H9 (cell line): ENCODE results near the gene MRPS18B. TPM values are rescaled to one million over a fixed set of nuclear protein-coding genes. Genes with fewer than 3 reads are reported as not detected.
A peak's percentile ranks its signal among the peaks of the same experiment; 100 is the strongest.

Source experiments
- DNase-seq: peaks from one replicate; pipeline ENCODE4 v3.0.0-alpha.2; 2017
- H2AFZ ChIP-seq: one replicate; pipeline ENCODE4 v1.6.1; 2013; ENCODE audit warnings: mild to moderate bottlenecking, low read length, control low read depth, moderate library complexity
- H2AK5ac ChIP-seq: 2 replicates; pipeline ENCODE4 v1.6.1; 2013; ENCODE audit warnings: low read length, control low read depth, mixed read lengths; ENCODE audit not compliant: insufficient read length
- H2BK120ac ChIP-seq: one replicate; pipeline ENCODE4 v1.6.1; 2013; ENCODE audit warnings: low read depth, mild to moderate bottlenecking, low read length, control low read depth, inconsistent platforms; ENCODE audit not compliant: poor library complexity, severe bottlenecking
- H2BK12ac ChIP-seq: 2 replicates; pipeline ENCODE4 v1.6.1; 2013; ENCODE audit warnings: low read length, control low read depth, mixed read lengths, low read depth; ENCODE audit not compliant: insufficient read length
- H2BK15ac ChIP-seq: 2 replicates; pipeline ENCODE4 v1.6.1; 2013; ENCODE audit warnings: low read depth, low read length, control low read depth
- H2BK20ac ChIP-seq: one replicate; pipeline ENCODE4 v1.6.1; 2013; ENCODE audit warnings: low read depth, mild to moderate bottlenecking, low read length, control low read depth, inconsistent platforms; ENCODE audit not compliant: poor library complexity, severe bottlenecking
- H2BK5ac ChIP-seq: 2 replicates; pipeline ENCODE4 v1.6.1; 2013; ENCODE audit warnings: low read length, control low read depth, mixed read lengths; ENCODE audit not compliant: insufficient read length
- H3K14ac ChIP-seq: 2 replicates; pipeline ENCODE4 v1.6.1; 2013; ENCODE audit warnings: low read length, control low read depth; ENCODE audit not compliant: insufficient read depth
- H3K18ac ChIP-seq: 2 replicates; pipeline ENCODE4 v1.6.1; 2013; ENCODE audit warnings: low read depth, mild to moderate bottlenecking, mixed read lengths, low read length, control low read depth; ENCODE audit not compliant: insufficient read length
- H3K23ac ChIP-seq: 2 replicates; pipeline ENCODE4 v1.6.1; 2013; ENCODE audit warnings: low read length, control low read depth, mixed read lengths, low read depth; ENCODE audit not compliant: insufficient read length
- H3K23me2 ChIP-seq: 2 replicates; pipeline ENCODE4 v1.6.1; 2013; ENCODE audit warnings: low read depth, mild to moderate bottlenecking, mixed read lengths, low read length, control low read depth; ENCODE audit not compliant: insufficient read length, poor library complexity, severe bottlenecking
- H3K27ac ChIP-seq: 2 replicates; pipeline ENCODE4 v1.5.1; 2013; ENCODE audit warnings: low read length, control low read depth, mixed read lengths, low read depth; ENCODE audit not compliant: insufficient read length
- H3K27me3 ChIP-seq: 2 replicates; pipeline ENCODE4 v1.6.1; 2013; ENCODE audit warnings: low read length, control low read depth, inconsistent platforms; ENCODE audit not compliant: insufficient read depth
- H3K4ac ChIP-seq: 2 replicates; pipeline ENCODE4 v1.6.1; 2013; ENCODE audit warnings: low read depth, mild to moderate bottlenecking, control low read depth, inconsistent platforms, low read length, moderate library complexity
- H3K4me1 ChIP-seq: 2 replicates; pipeline ENCODE4 v1.6.1; 2013; ENCODE audit warnings: low read length, control low read depth, inconsistent platforms; ENCODE audit not compliant: insufficient read depth
- H3K4me2 ChIP-seq: 2 replicates; pipeline ENCODE4 v1.6.1; 2013; ENCODE audit warnings: low read length, control low read depth, mixed read lengths; ENCODE audit not compliant: insufficient read length, insufficient read depth
- H3K56ac ChIP-seq: 2 replicates; pipeline ENCODE4 v1.6.1; 2013; ENCODE audit warnings: low read depth, mild to moderate bottlenecking, mixed read lengths, low read length, control low read depth; ENCODE audit not compliant: insufficient read length
- H3K79me1 ChIP-seq: 2 replicates; pipeline ENCODE4 v1.6.1; 2013; ENCODE audit warnings: low read depth, mild to moderate bottlenecking, moderate library complexity, low read length, control low read depth, inconsistent platforms; ENCODE audit not compliant: insufficient read depth, poor library complexity, severe bottlenecking
- H3K79me2 ChIP-seq: 2 replicates; pipeline ENCODE4 v1.6.1; 2013; ENCODE audit warnings: low read length, control low read depth, inconsistent platforms; ENCODE audit not compliant: insufficient read depth
- H3K9ac ChIP-seq: 2 replicates; pipeline ENCODE4 v1.6.1; 2013; ENCODE audit warnings: low read length, control low read depth, mixed read lengths; ENCODE audit not compliant: insufficient read length; ENCODE audit errors: extremely low read depth
- H3K9me3 ChIP-seq: one replicate; pipeline ENCODE4 v1.6.1; 2013; ENCODE audit warnings: low read depth, low read length, inconsistent platforms; ENCODE audit not compliant: control insufficient read depth
- H3T11ph ChIP-seq: one replicate; pipeline ENCODE4 v1.6.1; 2013; ENCODE audit warnings: mild to moderate bottlenecking, low read length, control low read depth, inconsistent platforms
- H4K20me1 ChIP-seq: one replicate; pipeline ENCODE4 v1.6.1; 2013; ENCODE audit not compliant: control insufficient read depth, insufficient read length, insufficient read depth
- H4K5ac ChIP-seq: 2 replicates; pipeline ENCODE4 v1.6.1; 2013; ENCODE audit warnings: low read depth, mild to moderate bottlenecking, mixed read lengths, low read length, control low read depth; ENCODE audit not compliant: insufficient read length
- H4K8ac ChIP-seq: replicated peaks from 2 replicates; pipeline ENCODE4 v1.6.1; 2013; ENCODE audit warnings: low read length, control low read depth, mixed read lengths, low read depth; ENCODE audit not compliant: insufficient read length
- H4K91ac ChIP-seq: 2 replicates; pipeline ENCODE4 v1.6.1; 2013; ENCODE audit warnings: low read depth, mild to moderate bottlenecking, moderate library complexity, mixed read lengths, low read length, control low read depth; ENCODE audit not compliant: insufficient read length
- H3K27ac Mint-ChIP-seq, 3 experiments: 2 replicates in 2 of 3; 3 replicates in 1 of 3; pipeline ENCODE4 v1.8.0; 2020 to 2021; ENCODE audit warnings: mixed read lengths in 3 of 3, mild to moderate bottlenecking in 1 of 3, moderate library complexity in 1 of 3
- H3K27me3 Mint-ChIP-seq: 2 replicates; pipeline ENCODE4 v1.8.0; 2021; ENCODE audit warnings: low read depth, mild to moderate bottlenecking, moderate library complexity, mixed read lengths
- H3K36me3 Mint-ChIP-seq, 3 experiments: 2 replicates in 2 of 3; 3 replicates in 1 of 3; pipeline ENCODE4 v1.8.0; 2020 to 2021; ENCODE audit warnings: low read depth in 3 of 3, mixed read lengths in 3 of 3; ENCODE audit not compliant: insufficient read depth in 1 of 3
- H3K4me1 Mint-ChIP-seq, 2 experiments: 2 replicates each; pipeline ENCODE4 v1.8.0; 2020; ENCODE audit warnings: mixed read lengths in 2 of 2
- H3K4me3 Mint-ChIP-seq, 2 experiments: 2 replicates in 1 of 2; 3 replicates in 1 of 2; pipeline ENCODE4 v1.8.0; 2020 to 2021; ENCODE audit warnings: mild to moderate bottlenecking in 2 of 2, mixed read lengths in 2 of 2, moderate library complexity in 1 of 2
- H3K9me3 Mint-ChIP-seq, 2 experiments: 2 replicates in 1 of 2; 3 replicates in 1 of 2; pipeline ENCODE4 v1.8.0; 2020; ENCODE audit warnings: mild to moderate bottlenecking in 2 of 2, mixed read lengths in 2 of 2, moderate library complexity in 1 of 2
- CTCF ChIP-seq: fragments of 200-600 bp; sonication (generic); conservative IDR thresholded peaks from 3 replicates; pipeline ENCODE4 v1.8.0; 2021; ENCODE audit warnings: antibody characterized with exemption, mild to moderate bottlenecking
- WGBS: extraction: QIAGEN DNeasy Blood & Tissue Kit; methylation state at CpG from one replicate; pipeline ENCODE4 v1.1.7; 2013; ENCODE audit warnings: missing lambda C conversion rate, low lambda C conversion rate, mixed read lengths; ENCODE audit not compliant: insufficient read length; ENCODE audit errors: extremely low coverage; 5-methylcytosine and 5-hydroxymethylcytosine counted together
- total RNA-seq: library from RNA; stranded (reverse); gene quantifications from 2 replicates; pipeline ENCODE4 v1.2.1, GENCODE V29; 2021

The MRPS18B gene
- total RNA-seq, 1 experiment from 2014 or later, result 54.0 TPM

DNA sequence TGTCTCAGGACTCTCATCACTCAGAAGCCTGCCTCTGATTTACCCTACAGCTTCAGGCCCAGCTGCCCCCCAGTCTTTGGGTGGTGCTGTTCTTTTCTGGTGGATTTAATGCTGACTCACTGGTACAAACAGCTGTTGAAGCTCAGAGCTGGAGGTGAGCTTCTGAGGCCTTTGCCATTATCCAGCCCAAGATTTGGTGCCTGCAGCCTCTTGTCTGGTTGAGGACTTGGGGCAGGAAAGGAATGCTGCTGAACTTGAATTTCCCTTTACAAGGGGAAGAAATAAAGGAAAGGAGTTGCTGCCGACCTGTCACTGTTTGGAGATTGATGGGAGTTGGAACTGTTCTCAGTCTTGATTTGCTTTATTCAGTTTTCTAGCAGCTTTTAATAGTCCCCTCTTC lies 26.6 kb upstream of the MRPS18B start:
- peaks cover 5% of the 10 kb centered on the region for H3K79me1 ChIP-seq
- H4K20me1 ChIP-seq, result no peaks in the 10 kb centered on the region
- no peak overlapping the region for H4K5ac ChIP-seq
- H3K23me2 ChIP-seq, result no peaks in the 10 kb centered on the region
- Mint-ChIP-seq H3K27me3 (no peaks in the 10 kb centered on the region), H3K9me3 (no peaks in the 10 kb centered on the region), H3K4me3 (no peak overlapping the region), H3K36me3 (peaks cover 53 to 89% (median 76%) of the 10 kb centered on the region in 3 experiments; a peak in 6 of 7 replicates), H3K4me1 (no peaks in the 10 kb centered on the region), H3K27ac (peak overlapping the region in 1 of 3 experiments; percentile 44; a peak in 2 of 7 replicates)
- no peak overlapping the region for H3K4me2 ChIP-seq
- H3K56ac ChIP-seq, result no peak overlapping the region
- no peaks in the 10 kb centered on the region; the same call in 1 of the 2 replicates for H3K79me2 ChIP-seq
- WGBS, result no CpG with 5 or more reads among the region's 1 CpG
- H2AK5ac ChIP-seq, result no peak overlapping the region
- H4K8ac ChIP-seq, result no peak overlapping the region
- H3K4ac ChIP-seq, result no peak overlapping the region
- no peaks in the 10 kb centered on the region for H3K4me1 ChIP-seq
- TF ChIP-seq CTCF, result no peak
- H2BK20ac ChIP-seq, result no peak overlapping the region
- no peak overlapping the region for H3K14ac ChIP-seq
- H3K9ac ChIP-seq, result no peak overlapping the region
- no peak overlapping the region for H2BK120ac ChIP-seq
- H3K27me3 ChIP-seq, result no peaks in the 10 kb centered on the region
- no peaks in the 10 kb centered on the region for H3K9me3 ChIP-seq
- no peak overlapping the region for H2BK12ac ChIP-seq
- no peak overlapping the region for H3K27ac ChIP-seq
- no peak overlapping the region for H2AFZ ChIP-seq
- no peak overlapping the region for H3K23ac ChIP-seq
- no peak overlapping the region for H2BK15ac ChIP-seq
- H2BK5ac ChIP-seq, result no peak overlapping the region
- no peak for DNase-seq
- no peak overlapping the region for H3T11ph ChIP-seq
- H4K91ac ChIP-seq, result no peak overlapping the region
- no peak overlapping the region for H3K18ac ChIP-seq
